ENCODE data around the gene UMODL1.

UMODL1 gene

GRCh38 chr21:42071146-42071737 is at the start of gene UMODL1:
UMODL1 (plus strand) TSS chr21:42071317; CDS start chr21:42071317, 0 bp downstream.
- no peak for DNase-seq

GRCh38 chr21:42021371-42022090 is 49.6 kb upstream of the UMODL1 start:
- DNase-seq: no peak

GRCh38 chr21:42022091-42022430 is 49.1 kb upstream of the UMODL1 start:
- DNase-seq: no peak

GRCh38 chr21:42022906-42023305 is 48.2 kb upstream of the UMODL1 start:
- DNase-seq: no peak

GRCh38 chr21:42025376-42026081 is 45.6 kb upstream of the UMODL1 start:
- no peak for DNase-seq

GRCh38 chr21:42026082-42026435 is 45.1 kb upstream of the UMODL1 start:
- no peak for DNase-seq

GRCh38 chr21:42027085-42027821 is 43.9 kb upstream of the UMODL1 start:
- no peak for DNase-seq

GRCh38 chr21:42027822-42028765 is 43.0 kb upstream of the UMODL1 start:
- peak; percentile 40 for DNase-seq

GRCh38 chr21:42028766-42029425 is 42.2 kb upstream of the UMODL1 start:
- no peak for DNase-seq

GRCh38 chr21:42030311-42030710 is 40.8 kb upstream of the UMODL1 start:
- no peak for DNase-seq

GRCh38 chr21:42031241-42031640 is 39.9 kb upstream of the UMODL1 start:
- no peak for DNase-seq

GRCh38 chr21:42031816-42032215 is 39.3 kb upstream of the UMODL1 start:
- DNase-seq: no peak

- no peak for DNase-seq
Observed at GRCh38 chr21:42032266-42032665, 38.9 kb upstream of the UMODL1 start.

GRCh38 chr21:42032968-42033367 is 38.1 kb upstream of the UMODL1 start:
- no peak for DNase-seq

GRCh38 chr21:42036313-42036712 is 34.8 kb upstream of the UMODL1 start:
- no peak for DNase-seq

GRCh38 chr21:42037516-42037915 is 33.6 kb upstream of the UMODL1 start:
- DNase-seq: peak; percentile 31

GRCh38 chr21:42037943-42038342 is 33.2 kb upstream of the UMODL1 start:
- peak; percentile 31 for DNase-seq

- no peak for DNase-seq
Observed at GRCh38 chr21:42038393-42038792, 32.7 kb upstream of the UMODL1 start.

- peak; percentile 9 for DNase-seq
Observed at GRCh38 chr21:42038826-42039425, 32.2 kb upstream of the UMODL1 start.

- DNase-seq: no peak
Observed at GRCh38 chr21:42039470-42039901, 31.6 kb upstream of the UMODL1 start.

GRCh38 chr21:42039911-42040351 is 31.2 kb upstream of the UMODL1 start:
- no peak for DNase-seq
